ENCODE results near the gene AARS2. TPM values are rescaled to one million over a fixed set of nuclear protein-coding genes. Genes with fewer than 3 reads are reported as not detected.

Gene AARS2
- total RNA-seq, 1 donor from 2014 or later: 12.0 TPM

DNA sequence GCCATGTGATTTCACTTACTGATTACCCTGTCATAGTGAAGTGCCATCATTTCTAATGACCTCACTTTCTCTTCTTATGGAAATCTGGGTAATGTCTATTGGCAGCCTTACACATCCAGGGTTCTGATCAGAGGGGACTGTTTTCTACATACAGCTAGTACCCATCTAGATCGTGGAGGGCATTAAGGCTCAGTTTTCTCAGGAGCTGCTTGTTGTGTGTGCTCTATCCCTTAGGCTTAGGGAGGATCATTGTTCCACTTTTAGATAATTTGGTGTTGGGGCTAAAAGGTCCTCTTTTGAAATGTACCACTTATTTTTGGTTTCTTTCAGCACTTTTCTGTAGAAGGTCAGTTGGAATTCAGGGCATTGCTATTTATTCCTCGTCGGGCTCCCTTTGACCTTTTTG is 62.4 kb downstream of the AARS2 start:
- Histone ChIP-seq H3K4me3 (no peak overlapping the region), H3K27me3 (ENCODE audit: low read depth) (no peaks in the 10 kb centered on the region), H3K4me1 (peaks cover 48% of the 10 kb centered on the region), H3K36me3 (peaks cover 74% of the 10 kb centered on the region), H3K9me3 (no peaks in the 10 kb centered on the region), H3K27ac (no peak overlapping the region)
- DNase-seq: no peak
- TF ChIP-seq, protein P1, sequence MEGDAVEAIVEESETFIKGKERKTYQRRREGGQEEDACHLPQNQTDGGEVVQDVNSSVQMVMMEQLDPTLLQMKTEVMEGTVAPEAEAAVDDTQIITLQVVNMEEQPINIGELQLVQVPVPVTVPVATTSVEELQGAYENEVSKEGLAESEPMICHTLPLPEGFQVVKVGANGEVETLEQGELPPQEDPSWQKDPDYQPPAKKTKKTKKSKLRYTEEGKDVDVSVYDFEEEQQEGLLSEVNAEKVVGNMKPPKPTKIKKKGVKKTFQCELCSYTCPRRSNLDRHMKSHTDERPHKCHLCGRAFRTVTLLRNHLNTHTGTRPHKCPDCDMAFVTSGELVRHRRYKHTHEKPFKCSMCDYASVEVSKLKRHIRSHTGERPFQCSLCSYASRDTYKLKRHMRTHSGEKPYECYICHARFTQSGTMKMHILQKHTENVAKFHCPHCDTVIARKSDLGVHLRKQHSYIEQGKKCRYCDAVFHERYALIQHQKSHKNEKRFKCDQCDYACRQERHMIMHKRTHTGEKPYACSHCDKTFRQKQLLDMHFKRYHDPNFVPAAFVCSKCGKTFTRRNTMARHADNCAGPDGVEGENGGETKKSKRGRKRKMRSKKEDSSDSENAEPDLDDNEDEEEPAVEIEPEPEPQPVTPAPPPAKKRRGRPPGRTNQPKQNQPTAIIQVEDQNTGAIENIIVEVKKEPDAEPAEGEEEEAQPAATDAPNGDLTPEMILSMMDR (IDR thresholded peaks at IDR 0.05): no peak
- intact Hi-C loops (cut with DNase I): no loop called here
- ATAC-seq: no peak

DNA sequence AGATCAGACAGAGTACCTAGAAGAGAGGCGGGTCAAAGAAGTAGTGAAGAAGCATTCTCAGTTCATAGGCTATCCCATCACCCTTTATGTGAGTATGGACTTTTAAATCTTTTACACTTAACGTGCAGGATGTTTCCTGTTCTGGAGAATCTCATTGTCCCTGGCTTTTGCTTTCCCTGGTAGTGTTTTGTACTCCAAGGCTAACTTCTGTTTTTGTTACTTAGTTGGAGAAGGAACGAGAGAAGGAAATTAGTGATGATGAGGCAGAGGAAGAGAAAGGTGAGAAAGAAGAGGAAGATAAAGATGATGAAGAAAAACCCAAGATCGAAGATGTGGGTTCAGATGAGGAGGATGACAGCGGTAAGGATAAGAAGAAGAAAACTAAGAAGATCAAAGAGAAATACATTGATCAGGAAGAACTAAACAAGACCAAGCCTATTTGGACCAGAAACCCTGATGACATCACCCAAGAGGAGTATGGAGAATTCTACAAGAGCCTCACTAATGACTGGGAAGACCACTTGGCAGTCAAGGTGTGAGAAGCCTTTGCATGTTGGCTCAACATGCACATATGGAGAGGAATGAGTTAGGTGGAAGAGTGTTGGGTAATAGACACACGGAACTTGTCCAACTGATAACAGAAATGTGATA is 63.0 kb downstream of the AARS2 start:
- Histone ChIP-seq H3K27ac (no peak overlapping the region), H3K36me3 (peaks cover 69% of the 10 kb centered on the region), H3K4me1 (peaks cover 49% of the 10 kb centered on the region), H3K4me3 (no peak overlapping the region), H3K27me3 (ENCODE audit: low read depth) (no peaks in the 10 kb centered on the region), H3K9me3 (no peaks in the 10 kb centered on the region)
- DNase-seq (no peak), ATAC-seq (no peak)
- intact Hi-C loops (cut with DNase I): no loop called here
- TF ChIP-seq, protein P1 (IDR thresholded peaks at IDR 0.05): no peak

Other genes with a start within 250 kb of the AARS2 start
- 83.9 TPM for gene MRPL14, start 185.9 kb downstream of the AARS2 start, total RNA-seq
- 99.2 TPM for gene TMEM63B, start 185.8 kb downstream of the AARS2 start, total RNA-seq
- 0.27 TPM for gene CAPN11, start 154.5 kb downstream of the AARS2 start, total RNA-seq
- not detected for gene MYMX, start 96.4 kb downstream of the AARS2 start, total RNA-seq
- 36.2 TPM for gene SLC29A1, start 89.8 kb downstream of the AARS2 start, total RNA-seq
- 680 TPM for gene HSP90AB1, start 66.2 kb downstream of the AARS2 start, total RNA-seq
- gene SLC35B2, start 55.8 kb downstream of the AARS2 start, total RNA-seq: 23.8 TPM
- 10.4 TPM for gene NFKBIE, start 47.8 kb downstream of the AARS2 start, total RNA-seq
- gene TMEM151B, start 42.9 kb downstream of the AARS2 start, total RNA-seq: not detected
- 1.8 TPM for gene SPATS1, start 29.3 kb upstream of the AARS2 start, total RNA-seq
- 18.3 TPM for gene CDC5L, start 74.4 kb upstream of the AARS2 start, total RNA-seq

All from lower lobe of right lung (tissue), 2 donors.